GM19467 (cell line): ENCODE results near the gene CSNK2A3.
"Not testable (repeated sequence)": the region's sequence is repeated elsewhere in the genome, so short reads cannot be mapped to it uniquely, and the experiment has no call there.

Experiments
- ATAC-seq: cut with Tn5 transposase; IDR thresholded peaks from one replicate; pipeline ENCODE4 v1.9.1; 2021; ENCODE audit warnings: mild to moderate bottlenecking, moderate library complexity; ENCODE audit not compliant: unreplicated experiment

CSNK2A3 gene

GRCh38 chr11:11352878-11353277 lies at the start of gene CSNK2A3:
TSS of gene CSNK2A3 (minus strand) at chr11:11353250. CDS start at chr11:11353119, 131 bp downstream.
- ATAC-seq = not testable (repeated sequence)

- ATAC-seq = no peak
These were observed 49.0 kb upstream of the CSNK2A3 start for GRCh38 chr11:11401960-11402535.

GRCh38 chr11:11400635-11401232 lies 47.7 kb upstream of the CSNK2A3 start:
- no peak for ATAC-seq

GRCh38 chr11:11400121-11400520 lies 47.1 kb upstream of the CSNK2A3 start:
- ATAC-seq = no peak

GRCh38 chr11:11397781-11398180 lies 44.7 kb upstream of the CSNK2A3 start:
- no peak for ATAC-seq

GRCh38 chr11:11397036-11397415 lies 44.0 kb upstream of the CSNK2A3 start:
- ATAC-seq = no peak

- ATAC-seq = no peak
These were observed 43.4 kb upstream of the CSNK2A3 start for GRCh38 chr11:11396301-11397035.

- ATAC-seq = no peak
These were observed 42.1 kb upstream of the CSNK2A3 start for GRCh38 chr11:11395126-11395525.

GRCh38 chr11:11394241-11394640 lies 41.2 kb upstream of the CSNK2A3 start:
- ATAC-seq = no peak

GRCh38 chr11:11391796-11392463 lies 38.9 kb upstream of the CSNK2A3 start:
- no peak for ATAC-seq

GRCh38 chr11:11391169-11391568 lies 38.1 kb upstream of the CSNK2A3 start:
- no peak for ATAC-seq

GRCh38 chr11:11390068-11390771 lies 37.2 kb upstream of the CSNK2A3 start:
- ATAC-seq = no peak

- ATAC-seq = no peak
These were observed 36.2 kb upstream of the CSNK2A3 start for GRCh38 chr11:11389238-11389637.

- ATAC-seq = no peak
These were observed 34.7 kb upstream of the CSNK2A3 start for GRCh38 chr11:11387622-11388305.

- ATAC-seq = no peak
These were observed 34.2 kb upstream of the CSNK2A3 start for GRCh38 chr11:11387207-11387606.

GRCh38 chr11:11384829-11385228 lies 31.8 kb upstream of the CSNK2A3 start:
- ATAC-seq = no peak

GRCh38 chr11:11383995-11384394 lies 30.9 kb upstream of the CSNK2A3 start:
- no peak for ATAC-seq

- no peak for ATAC-seq
These were observed 29.9 kb upstream of the CSNK2A3 start for GRCh38 chr11:11382858-11383532.

- ATAC-seq = no peak
These were observed 28.5 kb upstream of the CSNK2A3 start for GRCh38 chr11:11381471-11382105.
